Prostate gland (tissue), 2 donors: ENCODE data around the gene IFI30. TPM values are rescaled to one million over a fixed set of nuclear protein-coding genes. Genes with fewer than 3 reads are reported as not detected.

ENCODE experiments used
- DNase-seq: peaks from one replicate; pipeline ENCODE4 v3.0.0-alpha.2; 2019; ENCODE audit warnings: low spot score
- H3K27ac ChIP-seq, 2 donors: fragments of 200-600 bp; sonication (generic); 2 replicates each; pipeline ENCODE4 v1.5.1; 2017 to 2019
- H3K27me3 ChIP-seq: fragments of 200-600 bp; sonication (generic); replicated peaks from 2 replicates; pipeline ENCODE4 v1.5.1; 2019; ENCODE audit not compliant: insufficient read depth
- H3K36me3 ChIP-seq, 2 donors: fragments of 200-600 bp; sonication (generic); 1 replicate in 1 of 2; 2 replicates in 1 of 2; pipeline versions ENCODE4 v1.5.1 to v1.8.1; 2017 to 2019
- H3K4me1 ChIP-seq: fragments of 200-600 bp; sonication (generic); replicated peaks from 2 replicates; pipeline ENCODE4 v1.5.1; 2019
- H3K4me3 ChIP-seq, 2 donors: fragments of 200-600 bp; sonication (generic); 2 replicates each; pipeline ENCODE4 v1.5.1; 2017 to 2019
- H3K9me3 ChIP-seq: fragments of 200-600 bp; sonication (generic); 2 replicates; pipeline ENCODE4 v1.5.1; 2017
- POLR2A ChIP-seq: fragments of 450-650 bp; IDR thresholded peaks from one replicate; pipeline ENCODE4 v1.6.1; 2016; ENCODE audit warnings: antibody characterized with exemption, mild to moderate bottlenecking
- POLR2AphosphoS5 ChIP-seq: sonication (generic); formaldehyde crosslinking; IDR thresholded peaks from one replicate; pipeline ENCODE4 v1.6.1; 2017; ENCODE audit warnings: antibody characterized with exemption
- WGBS: methylation state at CpG from one replicate; pipeline ENCODE4 v1.1.5; 2018; 5-methylcytosine and 5-hydroxymethylcytosine counted together
- intact Hi-C: fragments of 100-400 bp; cut with DNase I; formaldehyde crosslinking; loops from one replicate; pipeline ENCODE4 v1.14.2; 2022
- total RNA-seq, 2 donors: library from RNA; depleted of rRNA; stranded (reverse); fragments of >200 nt; gene quantifications; one replicate each; pipeline ENCODE4 v1.1.0, GENCODE V29; 2016
- TF ChIP-seq, protein P1 (sequence below), 4 experiments: fragments of 200-600 bp in 2 of 4; fragments of 450-650 bp in 2 of 4; sonication (generic) in 2 of 4; IDR thresholded peaks; 1 replicate in 3 of 4; 2 replicates in 1 of 4; pipeline ENCODE4 v1.5.1; 2016 to 2019; ENCODE audit warnings: antibody characterized with exemption in 4 of 4, mild to moderate bottlenecking in 2 of 4, moderate library complexity in 2 of 4

The IFI30 gene
- total RNA-seq, 2 donors from 2014 or later = 20.9 to 22.5 TPM

DNA sequence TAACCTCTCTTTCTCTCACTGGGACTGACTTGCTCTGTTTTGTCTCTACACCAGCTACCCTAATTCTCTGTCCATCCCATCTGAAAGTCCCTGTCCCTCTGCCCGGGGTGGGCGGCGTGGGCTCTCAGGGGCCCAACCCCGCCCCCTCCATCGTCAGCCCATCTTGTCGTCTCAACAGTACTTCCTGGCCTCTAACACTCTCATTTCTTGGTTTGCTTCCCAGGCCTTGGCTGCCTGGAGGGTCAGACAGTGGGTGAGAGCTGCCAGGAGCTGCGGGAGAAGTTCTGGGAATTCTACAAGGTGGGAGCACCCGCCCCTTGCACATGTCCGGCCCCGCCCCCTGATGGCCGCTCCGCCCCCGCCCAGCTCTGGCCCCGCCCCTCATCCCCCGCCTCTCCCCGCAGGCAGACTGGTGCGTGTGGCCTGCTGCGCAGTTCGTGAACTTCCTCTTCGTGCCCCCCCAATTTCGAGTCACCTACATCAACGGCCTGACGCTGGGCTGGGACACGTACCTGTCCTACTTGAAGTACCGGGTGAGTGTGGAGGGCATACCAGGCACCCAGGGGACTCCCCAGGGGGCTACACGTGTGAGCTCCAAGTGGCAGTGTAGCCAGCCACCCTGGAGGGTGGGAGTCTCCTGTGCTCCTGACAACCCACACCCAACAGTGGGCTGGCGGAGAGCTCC, 21.1 kb downstream of the IFI30 start:
- intact Hi-C loops = loop anchor here (5.0 kb wide), 1 partner anchor 58 kb away; no protein-coding TSS in a partner anchor
- DNase-seq = no peak
- Histone ChIP-seq H3K27ac (peak overlapping the region in 1 of 2 donors; percentile 25), H3K36me3 (no peaks in the 10 kb centered on the region), H3K4me3 (no peak overlapping the region), H3K27me3 (no peaks in the 10 kb centered on the region), H3K4me1 (peaks cover 6% of the 10 kb centered on the region), H3K9me3 (no peaks in the 10 kb centered on the region)
- 15% methylated on average over 20 of the region's 27 CpGs for WGBS
- TF ChIP-seq POLR2AphosphoS5 (no peak), POLR2A (no peak)
- TF ChIP-seq, protein P1, sequence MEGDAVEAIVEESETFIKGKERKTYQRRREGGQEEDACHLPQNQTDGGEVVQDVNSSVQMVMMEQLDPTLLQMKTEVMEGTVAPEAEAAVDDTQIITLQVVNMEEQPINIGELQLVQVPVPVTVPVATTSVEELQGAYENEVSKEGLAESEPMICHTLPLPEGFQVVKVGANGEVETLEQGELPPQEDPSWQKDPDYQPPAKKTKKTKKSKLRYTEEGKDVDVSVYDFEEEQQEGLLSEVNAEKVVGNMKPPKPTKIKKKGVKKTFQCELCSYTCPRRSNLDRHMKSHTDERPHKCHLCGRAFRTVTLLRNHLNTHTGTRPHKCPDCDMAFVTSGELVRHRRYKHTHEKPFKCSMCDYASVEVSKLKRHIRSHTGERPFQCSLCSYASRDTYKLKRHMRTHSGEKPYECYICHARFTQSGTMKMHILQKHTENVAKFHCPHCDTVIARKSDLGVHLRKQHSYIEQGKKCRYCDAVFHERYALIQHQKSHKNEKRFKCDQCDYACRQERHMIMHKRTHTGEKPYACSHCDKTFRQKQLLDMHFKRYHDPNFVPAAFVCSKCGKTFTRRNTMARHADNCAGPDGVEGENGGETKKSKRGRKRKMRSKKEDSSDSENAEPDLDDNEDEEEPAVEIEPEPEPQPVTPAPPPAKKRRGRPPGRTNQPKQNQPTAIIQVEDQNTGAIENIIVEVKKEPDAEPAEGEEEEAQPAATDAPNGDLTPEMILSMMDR (IDR thresholded peaks at IDR 0.05) = no peak

DNA sequence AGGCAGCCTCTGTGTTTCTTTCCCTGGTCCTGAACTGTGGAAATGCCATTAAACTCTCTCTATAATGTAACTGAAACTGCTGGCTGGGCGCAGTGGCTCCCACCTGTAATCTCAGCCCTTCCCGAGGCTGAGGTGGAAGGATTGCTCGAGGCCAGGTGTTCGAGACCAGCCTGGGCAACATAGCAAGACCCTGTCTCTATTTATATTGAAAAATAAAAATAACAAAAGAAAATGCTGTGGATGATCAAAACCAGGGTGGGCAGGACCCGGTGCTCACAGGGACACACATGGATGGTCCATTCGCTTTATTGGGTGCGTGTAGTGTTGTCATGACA, 22.9 kb downstream of the IFI30 start:
- H3K27ac ChIP-seq = no peak overlapping the region
- intact Hi-C loops = no loop called here
- H3K27me3 ChIP-seq = no peaks in the 10 kb centered on the region
- peaks cover 6% of the 10 kb centered on the region for H3K4me1 ChIP-seq
- 96% methylated on average over 7 of the region's 7 CpGs for WGBS
- no peaks in the 10 kb centered on the region for H3K9me3 ChIP-seq
- no peaks in the 10 kb centered on the region for H3K36me3 ChIP-seq
- no peak overlapping the region for H3K4me3 ChIP-seq
- no peak for DNase-seq
- TF ChIP-seq POLR2A (no peak), POLR2AphosphoS5 (no peak)
- TF ChIP-seq, protein P1 (IDR thresholded peaks at IDR 0.05) = no peak

DNA sequence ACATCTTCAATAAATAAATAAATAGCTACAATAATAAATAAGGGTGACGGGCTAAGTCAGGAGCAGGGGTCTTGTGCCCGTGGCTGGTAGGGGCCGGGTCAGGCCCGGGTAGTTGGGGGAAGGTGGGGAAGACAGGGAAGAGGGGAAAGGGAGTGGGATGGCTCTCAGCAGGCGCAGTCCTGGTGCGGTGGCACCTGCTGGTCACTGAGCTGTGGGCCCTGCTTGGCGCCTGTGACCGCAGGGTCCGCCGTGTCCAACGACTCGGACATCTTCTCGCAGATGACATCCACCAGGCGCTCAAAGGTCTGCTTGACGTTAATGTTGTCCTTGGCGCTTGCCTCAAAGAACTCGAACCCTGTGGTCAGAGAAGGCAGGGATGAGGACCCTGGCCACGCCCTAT, 23.7 kb downstream of the IFI30 start:
- Histone ChIP-seq H3K4me3 (no peak overlapping the region), H3K27me3 (no peaks in the 10 kb centered on the region), H3K27ac (no peak overlapping the region), H3K4me1 (peaks cover 6% of the 10 kb centered on the region), H3K9me3 (no peaks in the 10 kb centered on the region), H3K36me3 (no peaks in the 10 kb centered on the region)
- 92% methylated on average over 17 of the region's 18 CpGs for WGBS
- TF ChIP-seq POLR2A (no peak), POLR2AphosphoS5 (no peak)
- TF ChIP-seq, protein P1 (IDR thresholded peaks at IDR 0.05) = no peak
- no peak for DNase-seq
- intact Hi-C loops = no loop called here

DNA sequence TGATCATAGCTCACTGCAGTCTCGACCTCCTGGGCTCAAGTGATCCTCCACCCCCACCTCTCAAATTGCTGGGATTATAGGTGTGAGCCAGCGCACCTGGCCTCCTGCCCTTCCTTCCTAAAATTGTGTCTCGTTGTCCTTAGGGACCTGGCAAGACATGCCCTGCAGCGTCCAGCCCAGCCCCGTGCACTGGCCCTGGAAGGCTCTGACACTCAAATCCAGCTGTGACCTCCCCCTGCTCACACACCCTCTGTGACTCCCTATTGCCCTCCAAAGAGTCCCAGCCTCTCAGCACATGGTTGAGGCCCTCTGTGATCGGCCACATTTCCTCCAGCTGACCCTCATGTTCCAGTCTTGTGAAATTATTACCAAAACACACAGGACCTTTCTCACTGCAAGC, 24.3 kb downstream of the IFI30 start:
- no peak overlapping the region for H3K27ac ChIP-seq
- no peaks in the 10 kb centered on the region for H3K9me3 ChIP-seq
- no peaks in the 10 kb centered on the region for H3K27me3 ChIP-seq
- no peak for TF ChIP-seq POLR2AphosphoS5
- TF ChIP-seq POLR2A = no peak
- TF ChIP-seq, protein P1 (IDR thresholded peaks at IDR 0.05) = no peak
- no peak overlapping the region for H3K4me3 ChIP-seq
- peaks cover 9% of the 10 kb centered on the region for H3K4me1 ChIP-seq
- whole genome bisulfite sequencing = 67% methylated on average over 6 of the region's 6 CpGs
- intact Hi-C loops = no loop called here
- DNase-seq = no peak
- no peaks in the 10 kb centered on the region for H3K36me3 ChIP-seq

DNA sequence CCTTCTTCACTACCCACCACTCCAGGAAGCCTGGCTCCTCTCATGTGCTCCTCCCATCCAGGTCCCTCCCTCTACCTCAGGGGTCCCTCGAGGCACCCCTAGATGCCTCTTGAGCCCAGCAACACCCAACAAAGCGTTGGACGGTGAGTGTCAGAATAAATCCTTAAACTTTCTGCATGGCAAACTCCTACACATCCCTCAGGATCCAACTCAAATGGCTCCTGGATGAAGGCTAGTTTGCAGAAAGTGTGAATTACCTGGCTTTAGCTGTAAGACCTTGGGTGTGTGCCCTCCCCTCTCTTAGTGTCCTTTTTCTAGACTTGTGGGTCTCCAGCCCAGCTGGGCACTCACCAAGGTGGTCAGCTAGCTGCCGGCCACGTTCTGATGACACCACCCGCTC, 24.8 kb downstream of the IFI30 start:
- H3K27ac ChIP-seq = no peak overlapping the region
- TF ChIP-seq POLR2A = no peak
- TF ChIP-seq, protein P1 (IDR thresholded peaks at IDR 0.05) = no peak
- no peak for TF ChIP-seq POLR2AphosphoS5
- 94% methylated on average over 6 of the region's 6 CpGs for WGBS
- H3K9me3 ChIP-seq = no peaks in the 10 kb centered on the region
- no peak for DNase-seq
- H3K4me1 ChIP-seq = peaks cover 11% of the 10 kb centered on the region
- no peaks in the 10 kb centered on the region for H3K36me3 ChIP-seq
- intact Hi-C loops = no loop called here
- no peak overlapping the region for H3K4me3 ChIP-seq
- H3K27me3 ChIP-seq = no peaks in the 10 kb centered on the region
